Stimulated activated CD8-positive, alpha-beta memory T cell treated with anti-CD3 and anti-CD28 coated beads, Interleukin-4, amount 100 ng/mL, for 1 hour (primary cell): ENCODE data around the gene TFF2.

Experiments
- DNase-seq, 2 donors: peaks; one replicate each; pipeline ENCODE4 v3.0.0-alpha.2; 2020; ENCODE audit warnings: low read depth in 2 of 2, low spot score in 1 of 2

The TFF2 gene

DNA sequence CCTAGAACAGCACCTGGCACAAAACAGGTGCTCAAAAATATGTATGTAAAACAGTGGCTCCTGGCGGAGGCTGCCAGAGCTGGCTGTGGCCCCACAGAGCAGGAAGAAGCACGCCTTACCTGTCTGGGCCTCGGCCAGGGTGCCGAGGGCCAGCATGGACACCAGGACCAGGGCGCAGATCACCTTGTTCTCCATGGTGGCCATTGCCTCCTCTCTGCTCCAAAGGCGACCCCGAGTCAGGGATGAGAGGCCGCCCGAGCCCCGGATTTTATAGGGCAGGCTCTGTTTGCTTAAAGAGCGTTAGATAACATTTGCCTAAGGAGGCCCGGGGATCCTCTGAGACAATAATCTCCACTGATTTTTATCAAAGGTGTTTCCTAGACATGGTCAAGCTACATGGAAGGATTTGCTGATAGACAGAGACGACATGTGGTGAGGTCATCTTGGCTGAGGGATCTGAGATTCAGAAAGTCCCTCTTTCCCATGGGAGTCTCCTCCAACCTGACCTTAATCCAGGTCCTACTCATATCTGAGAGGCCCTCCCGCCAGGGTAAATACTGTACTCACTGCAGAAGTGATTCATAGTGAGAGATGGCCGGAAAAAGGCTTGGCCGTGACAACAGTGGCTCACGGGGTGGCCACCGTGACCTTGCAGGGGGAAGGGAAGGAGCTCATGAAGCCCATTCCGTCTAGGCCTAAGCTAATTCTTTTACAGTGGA, 15.7 kb upstream of the TFF2 start, which contains the start of gene TFF1:
TSS of gene TFF1 (minus strand) at position 244 of the 719 bp plus-strand sequence. CDS start at position 204, 40 bp downstream.
- DNase-seq: no peak

DNA sequence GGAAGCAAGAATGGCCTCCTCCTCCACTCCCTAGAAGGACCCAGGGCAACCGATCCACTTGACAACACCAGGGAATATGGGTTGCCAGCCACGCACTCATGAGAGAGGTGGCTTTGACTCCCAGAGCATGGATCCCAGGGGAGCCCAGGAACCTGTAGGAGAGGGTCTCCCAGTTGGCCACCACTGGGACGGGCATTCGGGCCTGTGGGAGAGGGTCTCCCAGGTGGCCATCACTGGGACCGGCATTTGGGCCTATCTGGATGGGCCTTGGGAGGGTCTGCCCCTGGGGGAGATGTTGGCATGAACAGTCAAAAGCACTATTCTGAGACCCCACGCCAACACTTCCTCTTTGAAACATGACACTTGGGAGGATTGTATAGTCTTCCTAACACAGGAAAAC, 15.0 kb upstream of the TFF2 start:
- DNase-seq: no peak

DNA sequence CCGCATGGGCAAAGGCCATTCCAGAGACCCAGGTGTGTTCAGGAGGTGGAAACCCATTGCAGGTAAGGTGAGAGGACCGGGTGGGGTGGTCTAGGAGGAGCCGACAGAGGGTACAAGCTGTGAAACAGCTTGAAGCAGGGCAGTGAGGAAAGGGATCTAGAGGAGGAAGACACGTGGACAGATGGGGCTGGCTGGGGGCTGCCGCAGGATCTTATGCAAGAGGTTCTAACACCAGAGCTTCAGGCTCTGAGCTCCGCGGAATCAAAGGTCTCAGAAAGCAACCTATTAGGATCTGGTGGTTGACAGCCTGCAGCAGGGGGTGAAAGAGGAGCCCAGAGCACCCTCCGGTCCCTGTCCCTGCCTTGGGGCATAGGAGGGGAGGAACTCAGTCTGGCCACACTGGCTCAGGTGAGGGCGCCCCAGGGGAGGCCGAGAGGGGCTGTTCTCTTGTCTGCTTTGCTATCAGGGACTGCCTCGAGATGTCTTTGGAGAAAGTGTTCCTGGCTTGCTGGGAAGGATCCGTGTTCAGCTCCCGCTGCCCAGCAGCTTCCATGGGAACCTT, 13.6 kb upstream of the TFF2 start:
- no peak for DNase-seq

DNA sequence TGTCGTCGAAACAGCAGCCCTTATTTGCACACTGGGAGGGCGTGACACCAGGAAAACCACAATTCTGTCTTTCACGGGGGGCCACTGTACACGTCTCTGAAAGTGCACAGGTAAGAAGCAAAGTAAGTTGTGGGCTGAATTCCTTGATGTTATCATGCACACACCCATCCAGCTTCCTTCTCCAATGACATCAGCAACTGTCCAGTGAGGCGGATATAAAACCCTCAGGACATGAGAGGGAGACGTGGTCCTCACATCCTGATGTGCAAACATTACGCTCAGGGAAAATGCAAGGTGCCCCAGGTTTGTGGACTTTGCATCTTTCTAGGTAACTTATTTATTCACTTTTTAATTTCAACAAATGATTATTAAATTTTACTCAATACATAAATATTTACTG, 12.5 kb upstream of the TFF2 start:
- DNase-seq: no peak

DNA sequence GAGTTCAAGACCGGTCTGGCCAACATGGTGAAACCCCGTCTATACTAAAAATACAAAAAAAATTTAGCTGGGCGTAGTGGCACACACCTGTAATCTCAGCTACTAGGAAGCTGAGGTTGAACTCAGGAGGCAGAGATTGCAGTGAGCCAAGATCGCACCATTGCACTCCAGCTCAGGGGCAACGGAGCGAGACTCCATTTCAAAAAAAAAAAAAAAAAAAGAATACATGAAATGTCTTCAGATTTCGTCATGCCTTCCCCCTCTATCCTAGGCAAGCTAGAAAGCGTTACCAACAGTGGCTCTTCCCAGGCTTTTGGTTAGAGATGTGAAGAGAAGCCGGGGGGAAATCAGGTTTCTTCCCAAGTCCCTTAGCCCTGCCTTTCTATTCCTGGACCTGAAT, 11.9 kb upstream of the TFF2 start:
- no peak for DNase-seq

DNA sequence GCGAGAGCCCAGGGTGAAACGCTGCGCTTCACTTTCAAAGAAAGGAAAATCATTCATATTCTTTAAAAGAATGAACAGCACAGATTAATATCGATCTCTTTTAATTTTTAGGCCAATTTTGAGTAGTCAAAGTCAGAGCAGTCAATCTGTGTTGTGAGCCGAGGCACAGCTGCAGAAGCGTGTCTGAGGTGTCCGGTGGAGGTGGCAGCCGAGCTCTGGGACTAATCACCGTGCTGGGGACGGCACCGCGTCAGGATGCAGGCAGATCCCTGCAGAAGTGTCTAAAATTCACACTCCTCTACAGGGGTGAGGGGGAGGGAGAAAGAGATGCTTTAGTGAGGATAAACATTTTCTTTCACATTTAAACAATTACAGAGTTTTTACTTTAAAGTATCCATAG, 11.4 kb upstream of the TFF2 start:
- no peak for DNase-seq

DNA sequence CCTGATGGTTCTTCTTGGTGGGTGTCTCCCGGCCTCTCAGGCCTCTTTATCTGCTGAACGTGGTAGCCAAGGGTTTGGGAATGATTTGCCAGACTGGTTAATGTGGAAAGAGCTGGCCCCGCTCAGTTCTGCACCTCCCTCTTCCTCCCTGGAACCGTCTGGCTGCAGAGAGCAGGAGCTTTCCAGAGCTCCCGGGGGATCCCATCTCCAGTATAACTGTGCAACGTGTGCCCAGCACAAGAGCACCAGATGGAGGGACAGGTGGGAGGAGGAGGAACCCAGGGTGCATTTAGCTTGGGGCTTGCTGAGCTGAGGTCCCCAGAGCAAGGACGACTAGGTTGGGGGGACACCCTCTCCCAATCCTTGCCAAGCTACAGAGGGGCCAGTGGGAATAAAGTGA, 10.5 kb upstream of the TFF2 start:
- DNase-seq: no peak

DNA sequence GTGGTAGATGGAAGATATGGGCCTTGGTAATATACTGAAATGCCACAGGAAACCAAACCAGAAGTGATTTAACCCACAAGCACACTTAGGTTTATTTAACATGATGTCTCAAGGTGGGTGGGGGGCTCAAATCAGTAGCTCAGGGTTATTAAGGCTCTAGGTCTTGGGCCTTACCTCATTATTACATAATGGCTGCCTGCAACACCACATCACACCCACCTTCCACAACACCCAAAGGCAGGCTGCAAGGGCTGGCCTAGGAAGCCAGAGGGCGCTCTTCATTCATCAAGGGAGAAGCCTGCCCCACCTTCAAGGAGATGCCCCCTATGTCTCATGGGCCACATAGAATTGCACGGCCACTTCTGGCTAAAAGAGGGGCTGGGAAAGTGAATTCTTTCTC, 9.5 kb upstream of the TFF2 start:
- DNase-seq: no peak

DNA sequence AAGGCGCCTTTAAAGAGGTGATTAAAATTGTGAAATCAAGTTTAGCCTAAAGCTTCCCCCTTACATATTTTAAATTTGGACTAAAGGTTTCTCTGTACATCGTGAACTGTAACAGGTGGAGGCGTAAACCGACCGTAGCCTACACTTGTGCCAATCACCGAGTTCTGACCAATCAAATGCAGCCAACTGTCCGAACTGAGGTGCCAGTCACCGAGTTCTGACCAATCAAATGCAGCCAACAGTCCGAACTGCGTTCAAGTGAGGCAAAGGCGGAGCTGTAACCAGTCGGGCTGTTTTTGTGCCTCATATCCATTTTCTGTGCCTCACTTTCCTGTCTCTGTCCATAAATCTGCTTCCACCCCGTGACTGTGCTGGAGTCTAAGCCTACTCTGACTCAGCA, 8.1 kb upstream of the TFF2 start:
- DNase-seq: no peak

DNA sequence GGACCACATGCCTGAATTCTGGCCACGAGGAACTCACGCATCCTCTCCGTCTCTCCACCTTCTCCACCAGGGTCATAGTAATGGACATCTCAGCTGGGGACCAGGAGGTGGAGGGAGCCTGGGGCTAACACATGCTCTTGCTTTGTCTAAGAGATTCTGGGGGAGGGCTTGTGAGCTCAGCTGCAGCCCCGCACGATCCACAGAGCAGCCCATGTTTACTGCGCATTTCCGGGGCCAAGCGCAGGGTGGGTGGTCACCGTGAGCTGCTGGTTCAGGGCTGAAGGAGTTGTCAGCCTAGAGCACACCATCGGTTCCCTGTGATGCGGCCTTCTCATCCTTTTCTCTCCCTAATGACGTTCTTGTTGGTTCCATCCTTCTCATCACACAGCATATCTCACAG, 7.5 kb upstream of the TFF2 start:
- DNase-seq: no peak

DNA sequence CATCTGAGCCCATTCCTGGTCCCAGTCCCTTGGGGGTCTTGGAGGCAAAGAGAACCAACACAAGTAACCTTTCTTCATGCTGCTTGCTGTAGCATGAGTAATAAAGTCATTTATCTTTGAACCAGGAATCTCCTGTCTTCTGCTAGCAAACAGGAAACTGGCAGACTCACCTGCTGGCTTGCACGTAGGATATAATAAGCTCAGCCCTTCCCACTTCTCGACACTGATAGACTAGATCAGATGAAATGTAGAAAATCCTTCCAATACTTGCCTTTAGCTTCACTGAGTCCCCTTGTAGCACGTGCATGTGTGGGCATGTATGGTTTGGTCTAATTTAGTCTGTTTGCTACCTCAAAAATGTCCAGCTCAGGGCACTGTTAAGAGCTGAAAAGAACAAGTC, 6.5 kb upstream of the TFF2 start:
- no peak for DNase-seq

DNA sequence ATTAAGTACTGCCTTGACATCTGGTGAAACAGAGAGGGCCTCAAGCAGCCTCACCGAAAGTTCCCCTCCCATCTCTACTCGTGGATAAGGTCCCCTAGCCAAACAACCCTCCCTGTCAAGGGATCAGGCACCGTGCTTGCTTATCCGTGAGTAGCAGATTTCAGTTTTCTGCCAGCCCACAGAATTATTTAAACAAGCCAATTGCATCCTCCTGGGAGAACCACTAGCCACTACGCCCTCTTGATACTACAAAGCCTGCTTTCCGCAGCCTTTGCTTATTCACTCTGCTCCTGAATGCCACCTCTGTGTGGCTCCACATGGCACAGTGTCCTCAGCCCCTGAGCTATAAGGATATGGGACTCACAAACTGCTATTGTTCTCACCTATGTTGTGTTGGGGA, 5.9 kb upstream of the TFF2 start:
- no peak for DNase-seq

DNA sequence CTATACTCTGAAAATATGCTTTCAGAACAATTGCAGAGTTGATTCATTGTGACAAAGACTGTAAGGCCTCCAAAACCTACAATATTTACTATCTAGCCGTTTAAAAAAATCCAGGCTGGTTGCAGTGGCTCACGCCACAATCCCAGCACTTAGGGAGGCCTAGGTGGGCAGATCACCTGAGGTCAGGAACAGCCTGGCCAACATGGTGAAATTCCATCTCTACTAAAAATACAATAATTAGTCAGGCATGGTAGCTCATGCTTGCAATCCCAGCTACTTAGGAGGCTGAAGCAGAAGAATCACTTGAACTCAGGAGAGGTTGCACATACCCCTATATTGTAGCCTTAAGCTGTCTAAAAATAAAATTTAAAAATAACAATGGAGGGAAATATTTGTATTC, 5.3 kb upstream of the TFF2 start:
- DNase-seq: no peak

DNA sequence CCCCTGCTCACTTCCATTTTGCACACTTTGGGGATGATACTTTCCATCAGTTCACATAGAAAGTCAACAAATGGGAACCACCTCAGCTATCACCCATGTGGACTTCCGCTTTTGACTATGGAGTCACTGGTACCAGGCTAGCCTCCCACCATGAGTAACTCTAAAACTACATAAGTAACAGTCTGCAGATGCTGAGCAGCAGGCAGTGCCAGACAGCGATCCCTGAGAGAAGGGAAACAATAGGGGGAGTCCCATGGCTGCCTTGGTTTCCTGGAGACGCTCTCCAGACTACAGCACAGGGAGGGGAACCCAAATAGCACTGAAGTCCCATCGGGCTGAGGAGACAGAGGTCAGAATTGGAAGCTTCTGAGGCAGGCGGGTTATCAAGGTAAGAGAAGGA, 2.8 kb upstream of the TFF2 start:
- no peak for DNase-seq

DNA sequence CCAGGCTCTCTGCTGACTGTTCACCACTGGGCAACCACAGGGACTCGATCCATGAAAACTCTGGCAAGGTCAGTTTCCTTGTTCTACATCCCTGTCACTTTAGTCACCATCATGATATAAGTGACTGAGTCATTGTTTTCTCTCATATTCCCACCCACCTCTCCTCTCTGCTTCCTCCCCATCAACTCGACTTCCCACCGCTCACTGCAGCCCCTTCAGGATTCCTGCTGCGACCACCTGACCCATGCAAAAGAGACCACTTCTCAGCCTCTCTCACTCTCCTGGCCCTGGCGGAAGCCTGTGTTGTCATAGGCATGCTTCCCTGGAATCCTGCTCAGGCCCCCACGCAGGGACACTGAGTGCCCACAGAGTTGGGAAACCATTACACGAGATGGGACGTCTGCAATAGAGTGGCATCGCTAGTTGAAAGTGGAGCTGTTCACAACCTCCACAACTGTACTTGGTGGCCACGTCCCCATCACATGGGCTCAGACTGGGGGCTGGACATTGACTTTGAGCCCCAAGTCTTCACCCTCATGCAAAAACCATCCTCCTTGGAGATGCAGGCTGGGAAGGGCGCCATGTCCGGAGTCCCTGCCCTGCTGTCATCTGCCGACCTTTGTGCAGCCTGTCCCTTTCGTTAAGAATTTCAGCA, 1.8 kb upstream of the TFF2 start:
- no peak for DNase-seq

DNA sequence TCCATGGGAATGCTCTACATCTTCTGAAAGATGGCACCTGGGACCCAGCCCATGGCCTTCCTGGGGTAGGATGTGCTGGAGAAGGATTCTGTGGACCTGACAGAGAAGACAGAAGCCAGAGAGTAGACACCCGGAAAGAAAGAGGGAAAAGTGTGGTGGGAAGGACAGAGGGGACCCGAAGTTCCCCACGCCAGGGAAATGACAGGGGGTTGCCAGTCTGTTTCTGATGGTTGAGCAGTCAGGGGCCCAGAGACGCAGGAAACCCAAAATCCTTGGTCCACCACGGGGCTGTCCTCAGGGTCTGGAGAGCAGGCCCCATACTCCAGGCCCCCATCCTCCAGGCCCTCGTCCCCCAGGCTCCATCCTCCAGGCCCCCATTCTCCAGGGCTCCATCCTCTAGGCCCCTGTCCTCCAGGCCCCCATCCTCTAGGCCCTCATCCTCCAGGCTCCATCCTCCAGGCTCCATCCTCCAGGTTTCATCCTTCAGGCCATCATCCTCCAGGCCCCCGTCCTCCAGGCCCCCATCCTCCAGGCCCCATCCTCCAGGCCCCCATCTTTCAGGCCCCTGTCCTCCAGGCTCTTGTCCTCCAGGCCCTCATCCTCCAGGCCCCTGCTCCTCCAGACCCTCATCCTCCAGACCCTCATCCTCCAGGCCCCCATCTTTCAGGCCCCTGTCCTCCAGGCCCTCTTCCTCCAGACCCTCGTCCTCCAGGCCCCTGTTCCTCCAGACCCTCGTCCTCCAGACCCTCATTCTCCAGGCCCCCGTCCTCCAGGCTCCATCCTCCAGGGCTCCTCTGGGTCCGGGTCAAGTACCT, 1.0 kb upstream of the TFF2 start:
- DNase-seq: no peak

DNA sequence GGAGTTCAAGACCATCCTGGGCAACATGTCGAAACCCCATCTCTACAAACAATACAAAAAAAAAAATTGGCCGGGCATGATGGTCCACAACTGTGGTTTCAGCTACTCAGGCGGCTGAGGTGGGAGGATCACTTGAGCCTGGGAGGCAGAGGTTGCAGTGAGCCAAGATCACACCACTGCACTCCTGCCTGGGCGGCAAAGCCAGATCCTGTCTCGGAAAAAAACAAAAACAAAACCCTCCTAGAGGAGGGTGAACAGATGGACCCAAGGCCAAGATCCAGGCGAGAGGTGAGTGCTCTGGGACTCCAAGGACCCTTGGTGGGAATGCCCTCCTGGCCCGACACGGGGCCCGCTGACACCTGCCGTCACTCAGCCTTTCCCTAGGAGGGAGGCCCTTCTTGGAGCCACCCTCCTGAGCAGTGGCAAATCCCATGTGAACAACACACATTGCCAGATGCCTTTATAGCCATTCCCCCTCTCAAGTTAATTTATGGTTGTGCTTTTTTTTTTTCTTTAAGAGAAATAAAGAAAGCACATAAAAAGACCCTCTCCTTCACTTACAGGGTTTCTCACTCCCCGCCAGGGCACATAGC, 380 bp downstream of the TFF2 start:
- DNase-seq: no peak

DNA sequence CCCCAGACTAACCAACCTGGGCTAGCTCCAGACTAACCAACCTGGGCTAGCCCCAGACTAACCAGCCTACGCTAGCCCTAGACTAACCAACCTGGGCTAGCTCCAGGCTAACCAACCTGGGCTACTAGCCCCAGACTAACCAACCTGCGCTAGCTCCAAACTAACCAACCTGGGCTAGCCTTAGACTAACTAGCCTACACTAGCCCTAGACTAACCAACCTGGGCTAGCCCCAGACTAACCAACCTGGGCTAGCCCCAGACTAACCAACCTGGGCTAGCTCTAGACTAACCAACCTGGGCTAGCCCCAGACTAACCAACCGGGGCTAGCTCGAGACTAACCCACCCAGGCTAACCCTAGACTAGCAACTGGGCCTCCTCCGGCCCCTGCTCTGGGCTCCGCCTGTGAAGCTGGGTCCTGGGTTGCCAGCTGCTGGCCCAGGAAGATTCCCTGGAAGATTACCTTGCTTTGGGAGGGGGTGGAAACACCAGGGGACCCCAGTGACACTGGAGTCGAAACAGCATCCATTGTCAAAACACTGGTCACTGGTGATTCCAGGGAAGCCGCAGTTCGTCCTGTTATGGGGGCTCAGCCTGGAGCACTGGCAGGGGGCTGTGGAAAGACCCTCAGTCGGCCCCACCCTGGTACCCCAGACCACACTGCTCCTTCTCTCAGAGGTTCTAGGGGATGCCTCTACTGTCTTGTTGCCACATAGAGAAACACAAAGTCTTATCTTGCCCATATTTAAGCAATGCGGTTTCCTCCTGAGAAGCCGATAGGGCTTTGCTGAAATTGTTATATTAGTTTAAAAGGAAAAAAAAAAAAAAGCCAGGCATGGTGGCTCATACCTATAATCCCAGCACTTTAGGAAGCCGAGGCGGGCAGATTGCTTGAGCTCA, 1.1 kb downstream of the TFF2 start:
- no peak for DNase-seq

DNA sequence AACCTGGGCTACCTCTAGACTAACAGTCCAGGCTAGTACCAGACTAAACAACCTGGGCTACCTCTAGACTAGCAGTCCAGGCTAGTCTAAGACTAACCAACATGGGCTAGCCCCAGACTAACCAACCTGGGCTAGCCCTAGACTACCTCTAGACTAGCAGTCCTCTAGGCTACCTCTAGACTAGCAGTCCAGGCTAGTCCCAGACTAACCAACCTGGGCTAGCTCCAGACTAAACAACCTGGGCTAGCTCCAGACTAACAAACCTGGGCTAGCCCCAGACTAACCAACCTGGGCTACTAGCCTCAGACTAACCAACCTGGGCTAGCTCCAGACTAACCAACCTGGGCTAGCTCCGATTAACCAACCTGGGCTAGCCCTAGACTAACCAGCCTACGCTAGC, 2.0 kb downstream of the TFF2 start:
- no peak for DNase-seq

DNA sequence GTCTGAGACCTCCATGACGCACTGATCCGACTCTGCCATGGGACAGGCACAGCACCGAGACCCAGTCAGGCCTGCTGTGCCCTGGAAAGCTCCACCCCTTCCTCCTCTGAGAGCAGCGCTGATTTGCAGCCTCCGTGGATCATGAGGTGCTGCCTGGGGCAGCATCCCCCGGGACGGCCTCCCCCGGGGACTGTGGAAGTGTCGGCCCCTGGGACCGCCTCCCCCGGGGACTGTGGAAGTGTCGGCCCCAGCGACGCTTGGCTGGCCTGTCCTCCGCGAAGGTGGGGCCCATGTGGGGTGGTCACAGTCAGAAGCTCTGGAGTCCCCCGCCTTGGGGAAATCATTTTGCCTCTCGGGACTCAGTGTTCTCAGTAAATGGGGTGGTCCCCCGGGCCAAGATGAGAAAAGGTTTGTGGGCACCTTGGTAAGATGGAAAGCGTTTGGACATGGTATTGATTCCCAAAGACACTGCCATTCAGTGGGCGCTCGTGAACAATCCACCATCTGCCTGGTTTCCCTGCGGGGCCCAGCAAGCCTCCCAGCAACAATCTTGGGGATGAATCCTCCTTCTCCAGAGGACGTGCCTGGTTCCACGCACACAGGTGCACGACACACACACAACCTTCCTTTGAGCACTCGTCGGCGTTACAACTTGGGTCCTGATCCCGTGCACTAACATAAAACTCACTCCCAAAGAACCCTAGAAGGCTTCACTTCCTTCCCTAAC, 3.0 kb downstream of the TFF2 start:
- DNase-seq: no peak
